Posterior cingulate gyrus (tissue), 11 donors: ENCODE results near the gene KIAA1671.
"Not testable (repeated sequence)": the region's sequence is repeated elsewhere in the genome, so short reads cannot be mapped to it uniquely, and the experiment has no call there.

Source experiments
- DNase-seq, 10 donors: peaks; one replicate each; pipeline versions ENCODE4 v3.0.0 to v3.0.0-alpha.2; 2020 to 2021; ENCODE audit warnings: mixed read lengths in 3 of 10
- intact Hi-C: fragments of 100-400 bp; cut with DNase I; formaldehyde crosslinking; loops from one replicate; pipeline ENCODE4 v1.15.1; 2023

Gene KIAA1671

GRCh38 chr22:25178348-25178747 lies 225.8 kb downstream of the KIAA1671 start:
- intact Hi-C loops = not testable (repeated sequence)
- DNase-seq = peak in 1 of 10 donors; percentile 73

DNA sequence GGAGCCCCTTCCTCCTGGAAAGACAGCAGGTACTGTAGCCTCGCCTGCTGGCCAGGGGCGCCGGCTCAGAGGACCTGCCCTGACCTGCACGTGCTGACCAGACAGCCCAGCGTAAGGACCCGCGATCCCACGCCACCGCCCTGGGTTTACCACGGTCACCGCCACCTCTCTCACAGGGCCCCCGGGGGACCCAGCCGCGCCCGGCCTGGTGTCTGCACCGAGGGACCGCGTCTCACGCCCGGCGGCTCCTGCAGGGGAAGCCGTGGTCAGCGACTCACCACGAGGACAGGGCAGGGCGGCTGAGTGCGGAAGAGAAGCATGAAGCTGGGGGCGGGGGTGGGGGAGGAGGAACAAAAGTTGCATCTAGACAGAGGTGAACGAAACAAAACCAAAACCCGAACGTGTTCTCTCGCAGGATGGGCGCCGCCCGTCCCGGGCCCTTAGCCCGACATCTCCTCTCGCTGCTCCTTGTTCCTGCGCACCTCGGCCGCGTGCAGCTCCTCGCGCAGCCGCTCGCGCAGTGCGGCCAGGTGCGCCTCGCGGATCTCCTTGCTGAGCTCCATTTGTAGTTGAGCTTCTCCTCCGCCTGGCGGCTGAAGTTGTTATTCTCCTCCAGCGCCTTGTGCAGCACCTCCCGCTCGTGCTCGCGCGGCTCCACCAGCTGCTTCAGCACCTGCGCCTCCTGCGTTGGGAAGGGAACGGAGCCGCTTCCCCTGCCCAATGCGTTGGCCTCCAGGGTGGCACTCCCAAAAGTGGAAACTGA lies 226.5 kb downstream of the KIAA1671 start:
- peak in 1 of 10 donors; percentile 80 for DNase-seq
- intact Hi-C loops = not testable (repeated sequence)

GRCh38 chr22:25182131-25183110 lies 229.9 kb downstream of the KIAA1671 start:
- DNase-seq = peak in 2 of 10 donors; percentile 27 to 81
- intact Hi-C loops = no loop called here

DNA sequence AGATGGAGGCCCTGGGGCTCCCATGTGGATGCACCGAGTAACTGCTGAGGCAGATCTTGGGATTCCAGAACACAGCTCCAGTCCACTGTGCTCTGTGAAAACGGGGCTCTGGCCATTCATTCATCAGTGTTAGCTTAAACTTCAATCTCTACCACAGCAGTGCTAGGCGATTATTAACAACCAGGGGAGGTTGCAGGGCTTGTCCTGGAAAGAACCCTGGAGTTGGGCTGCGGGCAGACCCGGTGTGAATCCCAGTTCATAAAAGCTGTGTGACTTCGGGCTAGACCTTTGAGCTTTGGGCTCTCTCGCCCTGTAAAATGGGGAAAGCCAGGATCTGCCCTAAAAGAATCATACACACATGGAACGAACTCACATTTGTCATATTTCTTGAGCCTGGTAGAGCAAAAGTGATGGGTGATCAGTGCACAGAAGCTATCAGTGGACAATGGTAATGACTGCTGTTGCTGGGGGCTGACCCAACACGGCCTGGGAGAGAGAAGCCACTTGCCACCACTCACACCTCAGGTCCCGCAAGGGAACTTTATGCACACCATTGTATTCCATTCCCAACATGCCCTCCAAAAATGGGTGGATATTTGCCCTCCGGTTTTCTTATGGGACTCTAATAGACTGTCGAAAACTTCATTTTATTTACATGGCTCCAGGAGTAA lies 231.6 kb downstream of the KIAA1671 start:
- intact Hi-C loops = no loop called here
- DNase-seq = no peak

DNA sequence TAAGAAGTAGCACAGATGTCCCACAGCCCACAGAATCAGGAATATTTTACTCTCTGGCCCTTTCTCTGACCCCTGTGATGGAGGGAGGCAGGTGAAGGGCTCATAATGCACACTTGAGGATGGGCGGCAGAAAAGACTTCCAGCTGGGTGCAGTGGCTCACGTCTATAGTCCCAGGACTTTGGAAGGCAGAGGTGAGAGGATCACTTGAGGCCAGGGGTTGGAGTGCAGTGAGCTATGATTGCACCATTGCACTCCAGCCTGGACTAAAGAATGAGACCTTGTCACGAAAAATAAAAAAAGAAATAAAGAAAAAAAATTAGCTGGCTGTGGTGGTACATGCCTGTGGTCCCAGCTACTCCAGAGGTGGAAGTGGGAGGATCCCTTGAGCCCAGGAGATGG lies 233.6 kb downstream of the KIAA1671 start:
- no peak for DNase-seq
- intact Hi-C loops = no loop called here

DNA sequence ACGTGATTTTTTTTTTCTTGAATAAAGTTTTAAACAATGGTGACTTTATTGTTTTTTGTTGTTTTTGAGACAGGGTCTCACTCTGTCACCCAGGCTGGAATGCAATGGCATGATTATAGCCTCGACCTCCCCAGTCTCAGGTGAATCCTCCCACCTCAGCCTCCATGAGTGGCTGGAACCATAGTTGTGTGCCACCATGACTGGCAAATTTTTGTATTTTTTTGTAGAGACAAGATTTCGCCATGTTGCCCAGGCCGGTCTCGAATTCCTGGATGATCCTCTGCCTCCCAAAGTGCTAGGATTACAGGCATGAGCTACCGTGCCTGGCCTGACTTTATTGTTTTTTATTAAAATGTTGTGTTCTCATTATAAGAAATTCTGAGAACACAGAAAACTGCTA lies 235.0 kb downstream of the KIAA1671 start:
- intact Hi-C loops = no loop called here
- peak in 1 of 10 donors; percentile 18 for DNase-seq

GRCh38 chr22:25192406-25192805 lies 239.9 kb downstream of the KIAA1671 start:
- intact Hi-C loops = no loop called here
- DNase-seq = peak in 7 of 10 donors; percentile 32 to 91 (median 51)

- DNase-seq = no peak
- intact Hi-C loops = no loop called here
These were observed 240.6 kb downstream of the KIAA1671 start for GRCh38 chr22:25193130-25193529.

DNA sequence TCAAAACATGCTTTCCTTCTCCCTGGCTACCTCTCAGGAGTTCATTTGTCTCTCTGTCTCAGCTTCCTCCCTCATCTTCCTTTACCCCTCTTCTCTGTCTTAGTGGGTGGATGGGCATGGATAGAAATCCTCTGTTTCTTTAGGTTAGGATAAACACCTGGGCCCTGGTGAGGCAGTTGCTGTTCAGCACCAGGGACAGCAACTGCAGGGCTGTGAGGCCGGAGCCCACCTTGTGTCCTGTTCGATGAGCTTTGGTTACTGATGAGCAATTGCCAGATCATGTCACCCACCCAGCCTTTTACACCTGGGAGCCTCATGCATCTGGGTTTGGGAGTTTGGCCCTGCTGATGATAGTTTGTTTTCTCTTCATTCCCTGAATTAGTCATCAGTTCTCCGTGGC lies 241.0 kb downstream of the KIAA1671 start:
- DNase-seq = no peak
- intact Hi-C loops = no loop called here

DNA sequence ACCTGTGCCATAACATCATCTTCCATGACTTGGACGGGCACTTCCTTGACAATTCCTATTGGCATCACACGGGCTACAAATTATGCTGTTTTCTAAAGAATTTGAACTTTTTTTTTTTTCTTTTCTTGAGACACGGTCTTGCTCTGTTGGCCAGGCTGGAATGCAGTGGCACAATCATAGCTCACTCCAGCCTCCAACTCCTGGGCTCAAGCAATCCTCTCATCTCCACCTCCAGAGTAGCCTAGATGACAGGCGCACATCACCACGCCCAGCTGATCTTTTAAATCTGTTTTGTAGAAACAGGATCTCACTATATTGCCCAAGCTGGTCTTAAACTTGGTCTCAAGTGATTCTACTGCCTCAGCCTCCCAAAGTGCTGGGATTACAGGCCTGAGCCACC lies 243.8 kb downstream of the KIAA1671 start:
- intact Hi-C loops = no loop called here

DNA sequence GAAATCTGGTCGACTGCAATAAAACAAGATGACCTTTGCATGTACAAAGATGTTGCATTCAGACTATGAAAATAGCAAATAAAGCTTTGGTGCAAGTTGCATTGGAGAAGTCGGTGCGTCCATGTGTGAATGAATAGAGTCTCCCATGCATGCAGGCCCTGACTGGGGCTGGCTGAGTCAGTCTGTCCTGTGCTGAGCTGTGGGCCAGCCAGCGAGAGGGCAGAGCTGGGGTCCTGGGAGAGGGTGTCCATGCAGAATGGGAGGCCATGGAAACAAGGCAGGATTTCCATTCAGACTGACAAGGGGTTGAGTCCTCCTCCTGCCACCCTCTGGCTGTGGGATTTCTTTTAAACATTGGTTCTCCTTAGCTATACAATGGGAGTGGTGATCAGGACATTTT lies 244.8 kb downstream of the KIAA1671 start:
- DNase-seq = peak in 2 of 10 donors; percentile 63 to 69
- intact Hi-C loops = no loop called here

More for the DNA sequence above, 243.8 kb downstream of the KIAA1671 start:
- DNase-seq = peak in 1 of 10 donors; percentile 20

DNA sequence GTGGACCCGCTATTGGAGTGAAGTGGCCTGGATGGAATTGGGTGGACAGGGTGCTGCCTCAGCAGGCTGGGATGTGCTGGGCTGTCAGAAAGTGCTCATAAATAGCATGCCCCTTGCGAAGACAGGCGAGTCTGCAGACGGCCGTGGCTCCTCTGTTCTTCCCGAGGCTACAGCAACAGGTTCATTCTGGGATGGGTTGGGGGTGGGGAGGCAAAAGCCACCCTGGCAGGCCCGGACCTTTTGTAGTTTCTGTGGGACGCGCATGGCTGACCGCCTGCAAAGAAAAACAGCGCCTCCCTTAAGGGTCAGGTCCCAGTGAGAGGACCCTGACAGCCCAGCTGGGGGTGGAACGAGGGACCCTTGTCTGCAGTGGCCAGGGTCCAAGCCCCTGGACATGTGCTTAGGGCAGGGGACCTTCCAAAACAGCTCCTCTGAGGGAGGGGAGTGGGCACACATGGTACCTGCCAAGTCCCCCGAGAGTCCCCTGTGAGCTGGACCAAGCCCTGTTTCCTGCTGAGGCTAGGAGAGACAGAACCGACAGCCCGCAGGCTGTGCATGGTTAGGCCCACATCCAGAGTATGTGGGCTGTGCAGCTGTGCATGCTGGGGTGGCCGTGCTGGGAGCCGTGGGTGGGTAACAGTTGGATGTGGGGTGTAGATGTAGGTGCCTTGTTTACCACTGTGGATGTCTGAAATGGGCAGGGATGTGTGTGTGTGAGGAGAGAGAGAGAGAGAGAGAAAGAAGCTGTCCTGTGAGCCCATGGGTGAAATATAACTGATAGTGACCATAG lies 247.4 kb downstream of the KIAA1671 start, which contains the start of gene CRYBB3:
TSS of gene CRYBB3 (plus strand) at position 128 of the 790 bp plus-strand sequence. CDS start 1,539 bp downstream, outside the sequence.
- DNase-seq = peak in 2 of 10 donors; percentile 76 to 91
- intact Hi-C loops = no loop called here

DNA sequence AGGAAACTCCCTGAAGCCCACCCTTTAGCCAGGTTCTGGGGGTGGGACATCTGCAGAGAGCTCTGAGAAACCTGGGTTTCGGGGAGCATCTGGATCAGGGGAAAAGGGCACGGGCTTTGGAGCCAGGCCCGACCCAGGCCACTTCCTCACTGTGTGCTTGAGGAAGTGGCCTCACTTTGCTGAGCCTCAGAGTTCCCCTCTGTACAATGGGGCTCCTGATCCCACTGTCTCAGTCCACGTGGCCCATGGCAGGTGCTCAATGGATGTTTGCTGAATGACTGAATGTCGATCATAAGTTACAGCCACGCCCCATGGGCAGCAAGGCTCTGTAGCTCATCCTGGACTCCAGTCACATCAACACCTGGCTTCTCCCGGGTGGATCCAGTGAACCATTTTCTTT lies 248.5 kb downstream of the KIAA1671 start:
- DNase-seq = no peak
- intact Hi-C loops = no loop called here

- peak in 1 of 10 donors; percentile 4 for DNase-seq
- intact Hi-C loops = loop anchor here (2.0 kb wide), 1 partner anchor 133 kb away; no protein-coding TSS in a partner anchor
These were observed 249.2 kb downstream of the KIAA1671 start for GRCh38 chr22:25201557-25202273.

- DNase-seq = peak in 8 of 10 donors; percentile 43 to 93 (median 70)
- intact Hi-C loops = loop anchor here (2.0 kb wide), 1 partner anchor 132 kb away; no protein-coding TSS in a partner anchor
These were observed 249.9 kb downstream of the KIAA1671 start for GRCh38 chr22:25202290-25202921.

GRCh38 chr22:25203082-25203481 lies 250.6 kb downstream of the KIAA1671 start:
- DNase-seq = peak in 1 of 10 donors; percentile 31
- intact Hi-C loops = loop anchor here (2.0 kb wide), 1 partner anchor 132 kb away; no protein-coding TSS in a partner anchor

GRCh38 chr22:25204547-25204946 lies 252.0 kb downstream of the KIAA1671 start:
- intact Hi-C loops = not testable (repeated sequence)
- DNase-seq = peak in 1 of 10 donors; percentile 49

- intact Hi-C loops = no loop called here
- DNase-seq = no peak
These were observed 253.3 kb downstream of the KIAA1671 start for GRCh38 chr22:25205847-25206246.
